ENCODE measurements around the gene GPR39.

DNA sequence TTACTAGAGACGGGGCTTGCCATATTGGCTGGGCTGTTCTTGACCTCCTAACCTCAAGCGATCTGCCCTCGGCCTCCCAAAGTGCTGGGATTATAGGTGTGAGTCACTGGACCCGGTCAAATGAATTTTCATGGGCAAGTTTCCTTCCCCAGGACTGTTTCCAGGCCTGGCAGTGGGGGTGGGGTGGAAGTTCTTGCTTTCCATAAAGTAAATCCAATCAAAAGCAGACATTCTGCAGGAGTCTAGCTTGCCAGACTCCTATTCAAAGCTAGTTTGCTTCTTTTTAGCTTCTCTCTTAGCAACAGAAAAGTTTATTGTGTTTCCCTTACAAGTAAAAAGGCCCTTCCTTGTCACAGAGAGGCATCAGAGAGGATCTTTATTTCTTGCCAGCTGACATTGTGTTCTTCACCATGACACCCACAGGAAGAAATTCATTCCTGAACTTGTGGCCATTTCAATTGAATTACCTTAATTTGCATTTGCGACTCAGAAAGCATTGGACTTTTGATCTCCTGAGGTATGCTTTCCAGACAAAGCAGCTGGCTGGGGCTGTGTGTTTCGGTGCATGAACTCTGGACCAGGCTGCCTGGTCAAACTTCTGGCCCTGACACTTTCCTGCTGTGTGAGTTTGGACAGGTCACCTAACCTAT is 215.5 kb downstream of the GPR39 start:
- TF ChIP-seq, protein P1, sequence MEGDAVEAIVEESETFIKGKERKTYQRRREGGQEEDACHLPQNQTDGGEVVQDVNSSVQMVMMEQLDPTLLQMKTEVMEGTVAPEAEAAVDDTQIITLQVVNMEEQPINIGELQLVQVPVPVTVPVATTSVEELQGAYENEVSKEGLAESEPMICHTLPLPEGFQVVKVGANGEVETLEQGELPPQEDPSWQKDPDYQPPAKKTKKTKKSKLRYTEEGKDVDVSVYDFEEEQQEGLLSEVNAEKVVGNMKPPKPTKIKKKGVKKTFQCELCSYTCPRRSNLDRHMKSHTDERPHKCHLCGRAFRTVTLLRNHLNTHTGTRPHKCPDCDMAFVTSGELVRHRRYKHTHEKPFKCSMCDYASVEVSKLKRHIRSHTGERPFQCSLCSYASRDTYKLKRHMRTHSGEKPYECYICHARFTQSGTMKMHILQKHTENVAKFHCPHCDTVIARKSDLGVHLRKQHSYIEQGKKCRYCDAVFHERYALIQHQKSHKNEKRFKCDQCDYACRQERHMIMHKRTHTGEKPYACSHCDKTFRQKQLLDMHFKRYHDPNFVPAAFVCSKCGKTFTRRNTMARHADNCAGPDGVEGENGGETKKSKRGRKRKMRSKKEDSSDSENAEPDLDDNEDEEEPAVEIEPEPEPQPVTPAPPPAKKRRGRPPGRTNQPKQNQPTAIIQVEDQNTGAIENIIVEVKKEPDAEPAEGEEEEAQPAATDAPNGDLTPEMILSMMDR (conservative IDR thresholded peaks at IDR 0.05), result no peak
- TF ChIP-seq EZH2 (IDR thresholded peaks at IDR 0.05; ENCODE audit: low read depth), result no peak
